Measurements from ENCODE around the gene CHMP4B. TPM values are rescaled to one million over a fixed set of nuclear protein-coding genes. Genes with fewer than 3 reads are reported as not detected.

Gene CHMP4B
- total RNA-seq, 1 experiment from 2014 or later = 68.9 TPM

GRCh38 chr20:33871362-33871761, 60.2 kb downstream of the CHMP4B start:
- ChIA-PET CTCF (interaction anchor here (1.1 kb wide), 1 partner anchor 9 kb away, joined by 3 read pairs; no protein-coding TSS in a partner anchor), POLR2A (ENCODE audit: low non-redundant PET) (no interaction called here)
- H3K36me3 ChIP-seq (ENCODE audit: insufficient read depth, low read length, poor library complexity, severe bottlenecking) = no peaks in the 10 kb centered on the region
- H3K4me1 ChIP-seq (ENCODE audit: insufficient read depth, low read length, poor library complexity, severe bottlenecking) = no peaks in the 10 kb centered on the region
- no TSS peak for BruUV-seq (replicated peaks)
- no peak for TF ChIP-seq CTCF (conservative IDR thresholded peaks at IDR 0.05; ENCODE audit: low read depth, low read length)
- no peak for TF ChIP-seq EZH2 (IDR thresholded peaks at IDR 0.05; ENCODE audit: borderline replicate concordance, low read depth, low read length, poor library complexity, severe bottlenecking)
- DNase-seq (ENCODE audit: low spot score) = no peak
- no peaks in the 10 kb centered on the region for H3K9me3 ChIP-seq (ENCODE audit: low read depth, low read length, poor library complexity, severe bottlenecking)
- no peak overlapping the region for H3K4me3 ChIP-seq (ENCODE audit: low read depth, low read length, poor library complexity, severe bottlenecking)
- intact Hi-C loops (cut with micrococcal nuclease; ENCODE audit: unreplicated experiment) = no loop called here
- no peaks in the 10 kb centered on the region for H3K27me3 ChIP-seq (replicated peaks; ENCODE audit: insufficient read depth, low read depth, low read length, poor library complexity)
- H3K27ac ChIP-seq (ENCODE audit: low read depth, low read length, poor library complexity, severe bottlenecking) = no peak overlapping the region

GRCh38 chr20:33874129-33874528, 63.0 kb downstream of the CHMP4B start:
- ChIA-PET CTCF (no interaction called here), POLR2A (ENCODE audit: low non-redundant PET) (no interaction called here)
- H3K4me3 ChIP-seq (ENCODE audit: low read depth, low read length, poor library complexity, severe bottlenecking) = no peak overlapping the region
- no peaks in the 10 kb centered on the region for H3K27me3 ChIP-seq (replicated peaks; ENCODE audit: insufficient read depth, low read depth, low read length, poor library complexity)
- no peak overlapping the region for H3K27ac ChIP-seq (ENCODE audit: low read depth, low read length, poor library complexity, severe bottlenecking)
- TF ChIP-seq EZH2 (IDR thresholded peaks at IDR 0.05; ENCODE audit: borderline replicate concordance, low read depth, low read length, poor library complexity, severe bottlenecking) (no peak), CTCF (conservative IDR thresholded peaks at IDR 0.05; ENCODE audit: low read depth, low read length) (no peak)
- DNase-seq (ENCODE audit: low spot score) = no peak
- no peaks in the 10 kb centered on the region for H3K4me1 ChIP-seq (ENCODE audit: insufficient read depth, low read length, poor library complexity, severe bottlenecking)
- H3K36me3 ChIP-seq (ENCODE audit: insufficient read depth, low read length, poor library complexity, severe bottlenecking) = no peaks in the 10 kb centered on the region
- intact Hi-C loops (cut with micrococcal nuclease; ENCODE audit: unreplicated experiment) = no loop called here
- H3K9me3 ChIP-seq (ENCODE audit: low read depth, low read length, poor library complexity, severe bottlenecking) = peaks cover 1% of the 10 kb centered on the region
- BruUV-seq (replicated peaks) = no TSS peak

GRCh38 chr20:33875055-33875454, 63.9 kb downstream of the CHMP4B start:
- Histone ChIP-seq H3K36me3 (ENCODE audit: insufficient read depth, low read length, poor library complexity, severe bottlenecking) (no peaks in the 10 kb centered on the region), H3K27ac (ENCODE audit: low read depth, low read length, poor library complexity, severe bottlenecking) (no peak overlapping the region), H3K9me3 (ENCODE audit: low read depth, low read length, poor library complexity, severe bottlenecking) (peaks cover 6% of the 10 kb centered on the region), H3K4me1 (ENCODE audit: insufficient read depth, low read length, poor library complexity, severe bottlenecking) (no peaks in the 10 kb centered on the region), H3K4me3 (ENCODE audit: low read depth, low read length, poor library complexity, severe bottlenecking) (no peak overlapping the region), H3K27me3 (replicated peaks; ENCODE audit: insufficient read depth, low read depth, low read length, poor library complexity) (no peaks in the 10 kb centered on the region)
- ChIA-PET POLR2A (ENCODE audit: low non-redundant PET) (no interaction called here), CTCF (no interaction called here)
- intact Hi-C loops (cut with micrococcal nuclease; ENCODE audit: unreplicated experiment) = no loop called here
- DNase-seq (ENCODE audit: low spot score) = no peak
- BruUV-seq (replicated peaks) = no TSS peak
- no peak for TF ChIP-seq CTCF (conservative IDR thresholded peaks at IDR 0.05; ENCODE audit: low read depth, low read length)
